HepG2 (cell line): ENCODE measurements around the gene PTPRM.
"Not testable (repeated sequence)": the region's sequence is repeated elsewhere in the genome, so short reads cannot be mapped to it uniquely, and the experiment has no call there.

Source experiments
- ARNT ChIP-seq: fragments of 450-650 bp; IDR thresholded peaks from 2 replicates; pipeline ENCODE4 v1.6.1; 2017
- RXRA ChIP-seq: sonication (generic); formaldehyde crosslinking; IDR thresholded peaks from 2 replicates; pipeline ENCODE4 v1.5.1; 2020; ENCODE audit warnings: missing genetic modification reagents
- TF ChIP-seq, protein P1 (sequence below): sonication (generic); formaldehyde crosslinking; IDR thresholded peaks from 2 replicates; pipeline ENCODE4 v1.4.0; 2020; ENCODE audit warnings: missing genetic modification reagents
- TF ChIP-seq, protein P2 (sequence below), 2 experiments: sonication (generic) in 1 of 2; formaldehyde crosslinking in 1 of 2; IDR thresholded peaks; 2 replicates each; pipeline versions ENCODE4 v1.4.0 to v1.6.1; 2018 to 2020; ENCODE audit warnings: missing genetic modification reagents in 2 of 2, borderline replicate concordance in 1 of 2, low read depth in 1 of 2, mild to moderate bottlenecking in 1 of 2, missing biosample characterization in 1 of 2
- TF ChIP-seq, protein P3 (sequence below): sonication (generic); formaldehyde crosslinking; IDR thresholded peaks from 2 replicates; pipeline ENCODE4 v1.4.0; 2020; ENCODE audit warnings: mild to moderate bottlenecking, missing genetic modification reagents

DNA sequence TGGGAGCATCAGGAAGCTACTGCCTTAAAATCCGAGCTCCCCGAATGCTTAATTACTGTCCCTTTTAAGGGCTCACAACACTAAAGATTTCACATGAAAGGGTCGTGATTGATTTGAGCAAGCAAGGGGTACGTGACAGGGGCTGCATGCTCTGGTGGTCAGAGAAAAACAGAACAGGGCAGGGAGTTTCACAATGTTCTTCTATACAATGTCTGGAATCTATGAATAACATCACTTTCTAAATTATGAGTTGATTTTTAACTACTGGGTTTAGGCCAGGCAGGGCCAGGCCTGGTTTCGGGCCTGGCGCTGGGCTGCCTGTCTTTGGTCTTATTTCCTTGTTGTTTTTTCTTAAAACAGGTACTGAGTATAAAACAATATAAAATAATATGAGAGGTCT is 169.4 kb downstream of the PTPRM start:
- TF ChIP-seq, protein P1, sequence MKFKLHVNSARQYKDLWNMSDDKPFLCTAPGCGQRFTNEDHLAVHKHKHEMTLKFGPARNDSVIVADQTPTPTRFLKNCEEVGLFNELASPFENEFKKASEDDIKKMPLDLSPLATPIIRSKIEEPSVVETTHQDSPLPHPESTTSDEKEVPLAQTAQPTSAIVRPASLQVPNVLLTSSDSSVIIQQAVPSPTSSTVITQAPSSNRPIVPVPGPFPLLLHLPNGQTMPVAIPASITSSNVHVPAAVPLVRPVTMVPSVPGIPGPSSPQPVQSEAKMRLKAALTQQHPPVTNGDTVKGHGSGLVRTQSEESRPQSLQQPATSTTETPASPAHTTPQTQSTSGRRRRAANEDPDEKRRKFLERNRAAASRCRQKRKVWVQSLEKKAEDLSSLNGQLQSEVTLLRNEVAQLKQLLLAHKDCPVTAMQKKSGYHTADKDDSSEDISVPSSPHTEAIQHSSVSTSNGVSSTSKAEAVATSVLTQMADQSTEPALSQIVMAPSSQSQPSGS (CRISPR knock-in tag) = not testable (repeated sequence)
- TF ChIP-seq RXRA, ARNT: not testable (repeated sequence)
- TF ChIP-seq, protein P2, sequence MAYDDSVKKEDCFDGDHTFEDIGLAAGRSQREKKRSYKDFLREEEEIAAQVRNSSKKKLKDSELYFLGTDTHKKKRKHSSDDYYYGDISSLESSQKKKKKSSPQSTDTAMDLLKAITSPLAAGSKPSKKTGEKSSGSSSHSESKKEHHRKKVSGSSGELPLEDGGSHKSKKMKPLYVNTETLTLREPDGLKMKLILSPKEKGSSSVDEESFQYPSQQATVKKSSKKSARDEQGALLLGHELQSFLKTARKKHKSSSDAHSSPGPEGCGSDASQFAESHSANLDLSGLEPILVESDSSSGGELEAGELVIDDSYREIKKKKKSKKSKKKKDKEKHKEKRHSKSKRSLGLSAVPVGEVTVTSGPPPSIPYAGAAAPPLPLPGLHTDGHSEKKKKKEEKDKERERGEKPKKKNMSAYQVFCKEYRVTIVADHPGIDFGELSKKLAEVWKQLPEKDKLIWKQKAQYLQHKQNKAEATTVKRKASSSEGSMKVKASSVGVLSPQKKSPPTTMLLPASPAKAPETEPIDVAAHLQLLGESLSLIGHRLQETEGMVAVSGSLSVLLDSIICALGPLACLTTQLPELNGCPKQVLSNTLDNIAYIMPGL (CRISPR knock-in tag; IDR thresholded peaks at IDR 0.05; ENCODE audit: borderline replicate concordance in 1 of 2, low read depth in 1 of 2) = not testable (repeated sequence)
- TF ChIP-seq, protein P3, sequence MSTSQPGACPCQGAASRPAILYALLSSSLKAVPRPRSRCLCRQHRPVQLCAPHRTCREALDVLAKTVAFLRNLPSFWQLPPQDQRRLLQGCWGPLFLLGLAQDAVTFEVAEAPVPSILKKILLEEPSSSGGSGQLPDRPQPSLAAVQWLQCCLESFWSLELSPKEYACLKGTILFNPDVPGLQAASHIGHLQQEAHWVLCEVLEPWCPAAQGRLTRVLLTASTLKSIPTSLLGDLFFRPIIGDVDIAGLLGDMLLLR = not testable (repeated sequence)
